OCI-M2 (cell line): ENCODE measurements around the gene ATXN2.

ENCODE experiments used
- DNase-seq: peaks from one replicate; lab custom pipeline; 2025; ENCODE audit not compliant: unreplicated experiment; lab: John Stamatoyannopoulos, UW

ATXN2 gene

DNA sequence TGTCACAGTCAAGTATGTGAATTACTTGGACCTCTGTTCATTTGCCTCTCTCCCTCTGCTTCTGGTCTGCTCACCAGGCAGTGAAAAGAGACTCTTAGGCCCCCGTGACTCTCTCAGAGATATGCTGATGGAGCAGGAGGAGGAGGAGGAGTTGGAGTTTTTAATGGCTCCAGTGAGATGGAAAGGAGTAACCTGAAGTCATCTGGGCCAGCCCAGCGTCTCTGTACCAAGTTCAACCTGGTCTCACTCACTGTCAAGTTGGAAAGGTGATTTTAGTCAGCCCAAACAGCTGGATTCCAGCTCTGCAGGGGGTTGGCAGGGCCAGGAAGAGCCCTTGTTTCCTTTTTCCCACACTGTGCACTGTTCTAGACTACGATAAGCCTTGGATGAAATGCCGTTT is 144.8 kb downstream of the ATXN2 start:
- DNase-seq, result no peak

DNA sequence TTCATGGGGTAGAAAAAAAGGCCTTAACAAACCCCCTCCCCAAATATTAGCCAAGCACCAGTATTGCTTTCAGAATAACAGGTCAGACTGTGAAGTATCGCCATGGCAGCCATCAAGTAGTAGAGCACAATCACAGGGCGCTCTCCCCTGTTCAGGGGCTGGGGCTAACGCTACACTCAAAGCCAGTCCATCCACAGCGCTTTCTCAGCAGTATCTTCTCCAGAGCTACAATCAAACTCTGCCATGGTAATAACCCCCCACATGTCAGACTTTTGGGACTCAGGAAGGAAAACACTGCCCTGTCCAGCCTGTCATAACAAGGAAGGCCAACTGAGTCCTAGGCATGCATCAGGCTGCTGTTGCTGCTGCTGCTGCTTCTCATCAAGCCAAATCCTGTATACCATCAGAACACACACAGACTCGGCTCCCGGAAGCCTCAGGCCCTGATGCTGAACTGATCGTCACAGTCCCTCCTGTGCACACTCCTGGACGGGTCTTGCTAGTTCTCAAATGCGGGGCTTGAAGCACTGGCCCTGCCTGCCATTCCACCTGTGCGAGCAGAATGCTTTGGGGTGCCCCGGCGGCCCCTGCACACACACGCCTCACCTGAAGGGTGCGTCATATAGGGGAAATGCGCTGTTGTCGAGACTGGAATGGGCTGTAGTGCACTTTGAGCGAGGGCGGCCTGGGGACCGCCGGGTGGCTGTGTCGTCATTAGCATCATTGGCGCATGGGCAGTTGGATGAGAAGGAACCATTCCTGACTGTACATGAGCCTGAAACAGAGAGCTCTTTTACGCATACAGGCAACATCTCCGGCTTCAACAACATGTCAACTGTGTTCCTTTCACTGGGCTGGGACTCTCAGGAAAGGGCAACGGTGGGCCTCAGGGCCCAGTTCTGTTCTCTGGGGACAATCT is 145.8 kb downstream of the ATXN2 start:
- no peak for DNase-seq

DNA sequence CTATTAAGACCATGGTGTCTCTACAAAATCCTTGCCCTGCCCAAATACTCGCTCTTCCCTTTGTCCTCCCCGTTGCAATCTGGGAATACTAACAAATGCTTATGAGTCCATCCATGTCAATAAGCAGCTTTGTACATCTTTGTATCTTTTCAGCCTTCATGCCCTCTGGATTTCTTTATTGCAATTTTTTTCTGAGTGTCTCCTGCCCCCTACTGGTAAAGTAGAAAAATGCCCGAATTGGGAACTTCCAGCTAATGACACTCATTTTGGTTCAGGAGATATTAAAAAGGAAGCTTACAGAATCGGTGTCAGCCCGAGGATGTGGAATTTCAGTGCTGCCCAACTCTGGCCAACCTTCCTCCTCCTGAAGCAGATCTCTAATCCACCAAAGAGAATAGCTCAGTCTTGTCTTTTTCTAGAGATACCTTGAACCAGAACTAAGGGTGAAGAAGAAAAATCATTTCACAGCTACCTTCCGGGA is 147.4 kb downstream of the ATXN2 start:
- no peak for DNase-seq

DNA sequence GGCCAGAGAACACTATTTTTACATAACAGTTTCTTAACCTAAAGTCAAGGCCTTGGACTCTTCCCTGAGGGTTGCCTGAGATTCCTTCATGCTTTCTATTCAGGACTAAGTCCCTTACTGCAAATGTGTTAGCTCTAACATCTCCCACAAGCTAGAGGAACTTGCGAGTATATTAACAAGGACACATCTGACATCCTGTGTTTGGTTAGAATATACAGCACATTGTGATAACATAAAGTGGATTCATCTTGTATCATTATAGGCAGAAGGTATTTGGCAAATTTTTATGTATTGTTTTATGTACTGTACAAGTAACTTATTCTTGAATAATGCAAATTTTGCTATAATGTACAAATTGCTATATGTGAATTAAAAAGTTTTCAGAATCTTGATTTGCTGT is 147.9 kb downstream of the ATXN2 start:
- DNase-seq, result no peak

DNA sequence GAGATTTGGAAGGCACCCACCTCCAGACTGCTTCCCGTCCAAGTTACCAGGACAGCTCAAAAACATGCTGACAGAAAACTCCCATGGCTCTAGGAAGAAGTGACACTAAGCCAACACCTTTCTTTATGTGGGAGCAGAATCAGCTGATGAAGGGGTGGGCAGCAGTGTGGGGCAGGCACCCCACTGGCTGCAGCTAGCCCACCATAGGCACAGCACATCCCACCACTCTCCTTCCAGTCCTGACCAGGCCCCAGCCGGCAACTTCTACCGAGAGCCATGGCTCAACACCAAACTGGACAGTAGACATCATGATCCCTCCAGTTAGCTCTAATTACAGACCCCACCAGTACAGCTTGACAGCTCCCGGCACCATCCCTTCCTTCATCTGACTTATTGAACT is 148.4 kb downstream of the ATXN2 start:
- no peak for DNase-seq

DNA sequence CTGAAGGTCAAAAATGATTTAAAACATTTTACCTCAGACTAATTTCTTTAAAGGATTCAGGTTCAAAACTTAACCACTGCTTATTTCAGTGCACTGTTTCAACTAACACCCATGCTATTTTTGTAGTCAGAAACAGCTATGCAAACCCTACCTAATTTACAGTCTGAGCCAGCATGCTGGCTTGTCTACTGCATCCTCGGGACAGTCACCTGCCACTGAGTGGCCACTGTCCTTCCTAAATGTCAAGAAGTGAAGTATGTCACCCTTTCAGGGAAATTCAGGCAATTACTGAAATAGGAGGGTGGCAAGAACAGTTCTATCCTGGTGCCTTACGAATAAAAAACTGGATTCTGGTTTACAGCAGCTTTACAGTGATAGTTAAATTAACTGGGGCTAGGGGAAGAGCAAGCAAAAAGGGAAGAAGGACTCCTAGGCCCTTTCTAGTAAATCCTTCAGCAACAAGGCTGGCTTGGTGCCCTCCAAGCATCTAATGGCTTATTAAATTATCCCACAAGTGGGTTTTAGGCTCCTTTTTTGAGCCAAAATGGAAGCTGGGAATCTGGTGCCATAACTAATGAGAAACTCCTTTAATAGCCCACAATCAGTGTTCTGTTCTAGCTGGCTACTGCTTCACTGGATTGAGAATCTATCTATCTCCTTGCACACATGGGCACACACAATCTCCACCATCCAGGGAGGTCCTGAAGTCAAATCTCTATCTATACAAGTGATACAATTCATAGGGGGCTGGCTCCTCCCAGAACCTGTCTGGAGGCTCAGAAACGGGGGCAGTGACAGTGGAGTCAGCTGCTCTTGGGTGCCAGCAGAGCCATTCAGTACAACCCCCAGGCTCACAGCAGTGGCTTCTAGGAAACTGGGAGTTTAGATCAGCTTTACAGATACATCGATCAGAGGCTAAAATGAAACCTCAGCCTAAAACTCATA is 150.0 kb downstream of the ATXN2 start:
- no peak for DNase-seq

DNA sequence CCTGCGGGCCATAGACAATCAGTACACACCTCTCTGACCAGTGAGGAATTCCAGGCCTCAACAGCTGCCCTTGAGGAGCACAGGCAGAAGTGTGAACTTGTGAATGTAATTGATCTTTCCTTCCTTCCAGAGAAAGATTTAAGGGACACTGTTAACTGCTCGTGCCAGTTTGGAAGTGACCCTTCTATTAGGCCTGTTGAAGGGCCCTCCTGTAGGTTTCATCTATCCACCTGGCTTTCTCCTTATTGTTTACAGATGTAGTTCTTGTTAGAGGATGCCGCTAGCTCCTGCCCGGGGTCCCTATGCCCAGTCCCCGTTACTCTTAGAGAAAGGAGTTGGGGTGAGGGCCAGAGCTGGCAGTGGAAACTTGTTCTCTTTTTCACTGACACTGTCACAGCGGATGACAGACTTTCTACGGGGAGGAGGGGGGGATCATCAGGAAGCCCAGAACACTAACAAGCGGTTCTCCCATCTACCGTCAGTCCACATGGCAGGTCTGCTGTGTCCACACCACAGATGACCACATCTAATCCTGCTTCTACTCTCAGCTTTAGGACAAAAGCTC is 150.8 kb downstream of the ATXN2 start:
- DNase-seq, result no peak

DNA sequence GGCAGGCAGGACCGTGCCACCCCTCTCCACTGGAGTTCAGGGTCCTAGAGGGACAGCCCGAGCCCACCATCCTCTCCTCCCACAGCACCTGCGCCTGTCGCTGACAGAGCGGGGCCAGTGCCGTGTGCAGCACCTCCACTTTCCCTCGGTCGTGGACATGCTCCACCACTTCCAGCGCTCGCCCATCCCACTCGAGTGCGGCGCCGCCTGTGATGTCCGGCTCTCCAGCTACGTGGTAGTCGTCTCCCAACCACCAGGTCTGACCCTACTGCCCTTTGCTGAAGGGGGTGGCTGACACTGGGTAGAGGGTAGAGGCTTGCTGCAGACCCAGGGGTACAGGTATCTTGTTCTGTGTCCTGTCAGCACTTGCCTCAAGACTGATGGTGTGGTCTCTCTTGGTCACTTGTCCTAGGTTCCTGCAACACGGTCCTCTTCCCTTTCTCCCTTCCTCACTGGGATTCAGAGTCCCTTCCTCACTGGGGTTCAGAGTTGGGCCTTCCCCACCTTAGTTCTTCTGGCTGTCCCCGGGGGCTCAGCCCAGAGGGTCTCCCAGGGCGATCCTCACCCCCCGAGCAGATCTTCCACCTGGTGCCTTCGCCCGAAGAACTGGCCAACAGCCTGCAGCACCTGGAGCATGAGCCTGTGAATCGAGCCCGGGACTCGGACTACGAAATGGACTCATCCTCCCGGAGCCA is 151.4 kb downstream of the ATXN2 start:
- no peak for DNase-seq

DNA sequence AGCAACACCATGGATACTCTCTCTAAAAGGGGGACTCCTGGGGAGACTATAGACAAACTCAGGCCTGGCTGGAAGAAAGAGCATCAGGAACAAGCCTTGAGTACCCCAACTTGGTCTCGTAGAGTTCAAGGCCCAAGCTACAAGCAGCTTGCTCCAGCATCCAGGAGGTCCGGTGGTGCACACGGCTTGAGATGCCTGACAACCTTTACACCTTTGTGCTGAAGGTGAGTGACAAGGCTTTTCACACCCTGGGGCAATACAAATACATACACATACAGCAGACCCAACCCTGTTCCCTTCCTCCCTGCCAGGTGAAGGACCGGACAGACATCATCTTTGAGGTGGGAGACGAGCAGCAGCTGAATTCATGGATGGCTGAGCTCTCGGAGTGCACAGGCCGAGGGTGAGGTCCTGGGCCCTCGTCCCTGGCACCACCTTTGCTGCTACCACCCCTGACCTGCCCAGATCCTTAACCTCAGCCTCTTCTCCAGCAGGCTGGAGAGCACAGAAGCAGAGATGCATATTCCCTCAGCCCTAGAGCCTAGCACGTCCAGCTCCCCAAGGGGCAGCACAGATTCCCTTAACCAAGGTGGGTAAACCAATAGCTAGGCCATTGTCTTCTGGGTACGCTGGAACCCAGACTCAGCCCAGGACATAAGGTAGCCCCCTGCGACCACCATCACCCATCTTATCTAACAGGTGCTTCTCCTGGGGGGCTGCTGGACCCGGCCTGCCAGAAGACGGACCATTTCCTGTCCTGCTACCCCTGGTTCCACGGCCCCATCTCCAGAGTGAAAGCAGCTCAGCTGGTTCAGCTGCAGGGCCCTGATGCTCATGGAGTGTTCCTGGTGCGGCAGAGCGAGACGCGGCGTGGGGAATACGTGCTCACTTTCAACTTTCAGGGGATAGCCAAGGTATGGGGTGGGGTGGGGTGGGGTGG is 152.2 kb downstream of the ATXN2 start:
- DNase-seq, result no peak

DNA sequence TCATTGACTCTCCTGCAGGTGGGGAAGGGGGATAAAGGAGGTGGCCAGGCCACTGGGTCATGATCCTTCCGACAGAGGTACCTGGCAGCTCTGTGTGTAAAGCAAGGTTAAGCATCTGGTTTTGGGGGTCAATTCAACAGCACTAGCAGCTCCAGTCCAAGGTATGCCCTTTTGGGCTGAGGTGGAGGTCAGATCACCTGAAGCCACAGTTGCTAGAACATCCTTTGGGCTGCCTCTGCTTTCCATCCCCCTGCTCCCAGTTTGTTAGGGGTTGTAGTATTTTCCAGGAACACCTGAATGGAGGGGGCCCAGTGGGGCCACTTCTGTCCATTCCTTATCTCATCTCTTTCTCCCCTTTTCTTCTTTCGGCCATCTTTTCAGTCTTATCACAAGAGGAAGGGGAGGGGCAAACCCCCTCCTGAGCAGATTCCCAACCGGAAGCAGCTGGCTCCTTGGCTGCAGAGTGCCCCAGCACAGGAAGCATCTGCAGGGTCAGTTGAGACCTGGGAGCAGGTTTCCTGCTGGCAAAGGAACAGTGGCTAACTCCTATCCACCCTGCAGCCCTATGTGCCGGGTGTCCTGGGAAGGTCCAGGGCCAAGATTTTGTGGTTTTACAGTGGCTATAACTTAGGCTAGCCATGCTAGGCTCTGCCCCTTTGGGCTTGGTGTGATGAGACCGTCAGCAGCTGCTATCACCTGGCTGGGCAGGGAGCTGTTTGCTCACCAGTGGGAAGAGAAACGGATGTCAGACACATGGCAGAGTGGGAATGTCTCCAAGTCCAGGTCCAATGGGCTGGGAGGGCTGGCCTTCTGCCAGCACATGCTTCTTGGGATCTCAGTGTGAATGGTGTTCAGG is 153.2 kb downstream of the ATXN2 start:
- no peak for DNase-seq

DNA sequence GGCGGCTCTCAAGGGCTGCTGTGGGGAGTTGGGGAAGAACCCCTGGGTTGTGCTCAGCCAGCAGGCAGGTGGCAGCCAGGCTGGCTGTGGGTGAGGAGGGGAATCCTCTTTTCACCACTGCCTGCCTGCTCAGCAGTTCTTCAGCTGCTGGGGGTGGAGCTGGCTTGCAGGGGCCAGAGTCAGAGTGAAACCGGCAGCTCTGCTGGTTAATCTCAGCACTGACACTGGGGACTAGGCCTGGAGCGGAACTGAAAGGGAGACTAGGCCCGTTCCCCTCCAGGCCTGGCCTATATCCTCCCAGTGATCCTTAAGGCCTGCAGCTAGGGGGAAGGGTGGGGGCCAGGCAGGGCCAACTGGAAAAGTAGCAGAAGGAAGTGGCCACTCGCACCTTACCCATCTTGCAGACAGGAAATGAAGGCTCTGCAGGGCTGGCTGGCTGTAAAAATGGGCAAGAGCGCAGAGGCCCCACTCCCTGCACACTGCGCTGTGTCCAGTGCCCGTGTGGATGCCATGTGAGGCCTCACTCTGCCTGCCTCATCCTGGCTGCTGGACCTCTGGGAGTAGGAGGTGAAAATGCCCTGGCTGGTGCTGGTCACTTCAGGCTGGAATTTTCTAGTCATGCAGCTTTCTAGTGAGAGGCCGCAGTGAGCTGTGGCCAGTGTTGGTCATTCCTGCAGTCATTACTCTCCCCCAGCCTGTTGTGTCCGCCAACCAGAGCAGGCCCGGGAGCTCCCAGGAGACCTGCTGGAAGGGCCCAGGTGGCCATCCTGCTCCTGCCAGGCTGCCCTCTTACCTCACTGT is 154.0 kb downstream of the ATXN2 start:
- DNase-seq, result no peak

DNA sequence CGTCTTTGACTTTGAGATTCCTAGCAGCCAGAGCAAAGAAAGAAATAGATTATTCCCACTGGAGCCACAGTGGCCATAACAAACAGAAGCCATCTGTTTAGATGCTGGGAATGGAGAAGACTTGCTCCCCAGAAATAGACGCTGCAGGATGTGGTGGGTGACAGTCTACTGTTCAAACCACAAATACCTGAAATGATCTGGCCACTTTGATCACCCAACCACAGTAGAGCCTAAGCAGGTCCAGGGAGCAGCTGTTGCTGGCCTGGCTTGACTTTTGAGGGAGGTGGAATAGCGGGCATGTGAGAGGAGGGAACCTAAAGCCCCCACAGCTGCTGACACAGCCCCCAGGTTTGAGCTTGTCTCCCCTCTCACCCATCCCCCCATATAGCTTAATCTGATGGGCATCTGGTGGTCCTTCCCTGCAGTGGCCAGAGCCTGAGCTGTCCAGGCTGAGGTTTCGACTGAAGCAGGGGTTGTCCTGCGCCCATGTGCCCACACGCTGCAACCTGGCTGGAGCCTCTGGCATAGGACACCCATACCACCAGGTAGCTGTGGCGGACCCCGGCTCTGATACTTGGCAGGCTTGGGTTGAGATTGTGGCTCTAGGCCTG is 154.7 kb downstream of the ATXN2 start:
- DNase-seq, result no peak

DNA sequence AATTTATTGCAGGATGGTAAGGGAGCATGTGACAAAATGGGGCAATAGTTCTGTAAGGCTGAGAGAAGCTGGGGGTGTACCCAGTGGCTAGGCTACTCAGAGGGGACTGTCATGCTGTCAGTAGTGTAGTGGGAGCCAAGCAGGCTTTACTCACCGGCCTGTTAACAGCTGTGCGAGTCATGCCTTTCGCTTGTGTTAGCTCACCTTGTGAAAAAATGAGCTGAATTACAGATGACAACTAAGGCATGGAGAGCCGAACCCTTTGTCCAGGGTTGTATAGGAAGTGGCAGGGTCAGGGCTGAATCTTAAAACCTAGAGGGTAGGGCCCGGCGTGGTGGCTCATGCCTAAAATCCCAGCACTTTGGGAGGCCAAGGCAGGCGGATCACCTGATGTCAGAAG is 155.5 kb downstream of the ATXN2 start:
- no peak for DNase-seq

DNA sequence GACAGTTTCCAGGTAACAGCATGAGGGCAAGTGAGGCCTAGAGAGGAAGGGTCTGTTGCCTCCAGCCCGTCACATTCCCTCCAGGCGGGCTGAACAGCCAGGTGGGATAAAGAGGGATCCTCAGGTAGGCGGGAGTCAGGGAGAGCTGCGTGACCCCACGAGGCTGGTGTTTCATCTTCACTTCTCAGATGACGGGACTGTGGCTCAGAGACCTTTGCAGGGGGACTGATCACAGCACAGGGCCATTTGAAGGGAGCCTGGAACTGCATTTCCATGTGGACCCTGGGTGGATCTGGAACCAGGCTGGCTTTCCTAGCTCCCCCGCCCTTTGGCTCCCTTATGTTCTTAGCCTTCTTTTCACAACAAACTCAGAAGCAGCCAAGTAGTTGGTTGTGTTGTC is 156.0 kb downstream of the ATXN2 start:
- no peak for DNase-seq

DNA sequence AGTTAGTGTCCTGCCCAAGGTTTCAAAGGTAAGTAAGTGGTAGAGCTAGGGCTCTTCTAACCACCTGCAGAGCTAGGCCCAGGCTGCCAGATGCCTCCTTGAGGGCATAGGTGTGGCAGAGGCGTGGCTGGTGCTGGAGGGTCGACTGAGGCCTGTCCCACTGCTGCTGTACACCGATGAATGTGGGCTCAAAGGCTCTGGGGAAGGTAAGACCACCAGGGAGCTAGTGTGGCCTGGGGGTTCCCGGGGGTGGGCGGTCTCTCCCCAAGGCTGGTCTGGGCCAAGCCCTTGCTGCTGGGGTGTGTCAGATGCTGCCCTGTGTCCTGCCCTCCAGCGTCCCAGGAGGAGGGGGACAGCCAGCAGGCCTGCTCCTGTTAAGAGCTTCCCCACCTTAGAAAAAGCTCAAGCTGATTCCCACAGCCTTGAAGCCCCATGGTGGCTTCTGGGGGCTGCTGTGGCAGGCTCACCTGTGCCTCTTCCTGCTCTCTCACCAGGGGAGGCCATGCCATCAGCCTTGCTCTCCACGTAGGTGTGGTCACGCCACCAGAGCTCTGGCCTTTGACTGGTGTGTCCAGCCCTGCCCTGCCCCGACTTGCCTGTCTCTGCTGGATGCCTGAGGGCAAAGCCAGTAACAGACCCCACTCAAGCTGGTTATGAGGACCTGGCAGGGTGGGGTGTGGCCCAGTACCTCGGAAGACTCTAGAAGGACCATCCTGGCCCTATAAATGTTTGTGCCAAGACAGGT is 156.6 kb downstream of the ATXN2 start:
- DNase-seq, result no peak

DNA sequence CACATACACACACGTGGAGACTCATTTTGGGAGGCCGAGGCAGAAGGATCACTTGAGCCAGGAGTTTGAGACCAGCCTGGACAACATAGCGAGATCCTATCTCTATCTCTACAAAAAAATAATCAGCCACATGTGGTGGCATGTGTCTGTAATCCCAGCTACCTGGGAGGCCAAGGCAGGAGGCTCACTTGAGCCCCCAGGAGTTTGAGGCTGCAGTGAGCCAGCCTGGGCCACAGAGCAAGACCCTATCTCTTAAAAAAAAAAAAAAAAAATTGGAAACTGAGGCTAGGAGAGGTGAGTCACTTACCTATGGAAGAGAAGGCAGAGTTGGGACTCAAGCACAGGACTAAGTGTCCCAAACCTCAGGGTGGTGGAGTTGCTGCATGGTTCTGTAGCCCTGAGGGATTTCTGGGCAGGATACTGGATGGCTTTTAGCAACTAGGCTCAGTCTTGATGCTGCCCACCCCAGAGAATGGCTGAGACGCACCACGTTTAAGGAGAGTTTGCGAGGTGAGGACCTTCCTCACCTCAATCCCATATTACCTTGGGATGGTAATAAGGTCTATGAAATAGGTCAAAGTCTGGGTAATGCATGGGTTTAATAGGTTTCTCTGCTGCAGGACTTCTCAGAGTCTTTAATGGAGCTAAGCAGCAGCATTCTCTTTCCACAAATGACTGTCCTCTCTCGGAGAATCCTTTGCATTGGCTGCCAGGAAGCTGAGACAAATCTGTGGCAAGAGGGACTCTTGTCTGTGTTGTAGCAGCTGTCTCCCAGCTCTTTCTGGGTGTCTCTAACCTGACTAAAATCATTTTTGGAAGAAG is 157.8 kb downstream of the ATXN2 start:
- DNase-seq, result no peak
